Inflammatory macrophage treated with lipopolysaccharide for 4 hours (primary cell): ENCODE results near the gene CSTB.

Experiments
- DNase-seq: peaks from one replicate; pipeline ENCODE4 v3.0.0-alpha.2; 2020

The CSTB gene

GRCh38 chr21:43766734-43767497, 9.2 kb downstream of the CSTB start:
- no peak for DNase-seq

- no peak for DNase-seq
Measured at GRCh38 chr21:43764576-43765495, 11.3 kb downstream of the CSTB start.

DNA sequence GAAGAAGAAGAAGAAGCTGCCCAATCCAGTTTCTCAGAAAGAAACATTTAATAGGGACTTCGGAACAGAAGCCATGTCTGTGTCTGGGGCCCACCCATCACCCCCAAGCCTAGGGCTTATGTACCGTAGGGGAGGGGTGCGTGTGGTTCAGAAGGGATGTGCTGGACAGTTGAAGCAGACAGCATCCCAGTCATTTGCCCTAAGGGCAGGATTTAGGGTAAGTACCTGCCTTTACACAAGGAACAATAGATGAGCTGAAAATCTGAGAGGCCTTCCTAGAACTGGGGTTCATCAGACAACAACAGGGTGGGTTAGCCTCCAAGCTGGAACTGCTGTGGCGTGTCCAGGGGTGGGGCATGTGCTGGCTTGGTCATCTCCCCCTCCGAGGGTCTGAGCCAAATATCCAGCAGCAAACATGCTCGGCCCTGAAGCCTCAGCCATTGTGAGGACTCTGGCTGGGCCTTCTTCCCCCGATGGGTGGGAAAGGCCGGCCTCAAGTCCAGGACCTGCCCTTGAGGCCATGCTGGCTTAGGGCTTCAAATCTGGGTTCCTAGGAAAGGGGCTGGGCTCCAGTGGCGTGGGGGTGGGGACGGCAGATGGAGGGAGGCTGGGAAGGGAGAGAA, 12.1 kb downstream of the CSTB start:
- no peak for DNase-seq

DNA sequence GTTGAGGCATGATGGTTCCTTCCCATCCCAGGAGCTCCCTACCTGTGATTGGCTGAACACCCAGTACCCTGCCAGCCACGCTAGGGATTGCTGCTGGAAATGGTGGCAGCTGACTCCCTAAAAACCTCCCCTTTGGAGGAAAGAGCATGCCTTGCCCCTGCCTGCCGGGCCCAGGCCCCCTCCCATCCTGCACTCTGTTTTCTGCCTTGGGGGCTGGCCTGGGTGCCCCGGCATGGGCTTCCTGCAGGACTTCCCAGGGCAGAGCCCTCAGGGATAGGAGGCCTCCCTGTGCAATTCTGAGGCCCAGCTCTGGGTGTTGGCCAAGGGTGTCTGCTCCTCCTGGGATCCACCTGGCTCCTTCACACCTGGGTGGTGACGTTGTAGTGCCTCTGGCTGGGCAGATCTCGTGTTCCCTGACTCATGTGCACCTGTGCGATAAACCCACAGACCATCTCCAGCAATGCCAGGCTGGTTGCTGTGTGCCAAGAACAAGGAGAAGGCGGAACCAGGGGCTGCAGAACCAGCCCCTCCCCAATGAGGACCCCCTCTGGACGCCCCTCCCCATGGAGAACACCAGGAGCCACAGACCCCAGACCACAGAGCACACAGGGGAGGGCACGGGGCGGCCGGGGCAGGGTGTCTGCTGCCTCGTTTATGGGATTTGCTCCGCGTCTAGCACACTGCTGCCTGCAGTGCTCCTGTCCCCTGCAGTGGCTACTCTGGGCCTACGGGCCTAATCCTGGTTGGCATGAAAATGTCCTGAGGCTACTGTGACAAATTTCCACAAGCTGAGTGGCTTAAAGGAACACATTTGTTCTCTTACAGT, 13.6 kb downstream of the CSTB start:
- no peak for DNase-seq

- no peak for DNase-seq
Measured at GRCh38 chr21:43761886-43762285, 14.2 kb downstream of the CSTB start.

DNA sequence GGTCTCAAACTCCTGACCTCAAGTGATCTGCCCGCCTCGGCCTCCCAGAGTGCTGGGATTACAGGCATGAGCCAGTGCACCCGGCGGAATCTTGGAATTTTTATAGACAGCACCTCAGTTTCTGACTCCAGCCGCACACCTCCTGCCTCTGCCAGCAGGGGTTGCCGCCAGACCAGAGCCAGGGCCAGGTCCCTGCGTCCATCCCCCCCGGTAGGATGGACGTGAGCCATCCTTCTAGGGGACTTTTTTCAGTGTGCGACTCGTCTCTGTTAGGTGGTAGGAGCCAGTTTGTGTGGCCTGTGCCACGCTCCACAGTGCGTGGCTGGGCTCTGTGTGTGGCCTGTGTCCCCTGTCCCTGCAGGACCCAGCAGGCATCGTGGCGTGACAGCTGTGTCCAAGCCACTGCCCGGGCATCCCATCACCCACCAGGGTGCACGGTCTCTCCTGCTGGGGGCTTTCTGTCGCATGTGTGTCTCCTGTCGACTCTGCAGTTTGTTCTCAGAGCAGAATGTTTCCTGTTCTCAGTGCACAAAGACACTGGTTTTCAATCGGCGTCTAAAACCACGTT, 15.6 kb downstream of the CSTB start:
- DNase-seq: no peak

GRCh38 chr21:43759651-43760050, 16.5 kb downstream of the CSTB start:
- DNase-seq: no peak

- DNase-seq: no peak
Measured at GRCh38 chr21:43758811-43759210, 17.3 kb downstream of the CSTB start.

- DNase-seq: peak; percentile 87
Measured at GRCh38 chr21:43758111-43758641, 17.9 kb downstream of the CSTB start.

- no peak for DNase-seq
Measured at GRCh38 chr21:43757601-43758000, 18.5 kb downstream of the CSTB start.

DNA sequence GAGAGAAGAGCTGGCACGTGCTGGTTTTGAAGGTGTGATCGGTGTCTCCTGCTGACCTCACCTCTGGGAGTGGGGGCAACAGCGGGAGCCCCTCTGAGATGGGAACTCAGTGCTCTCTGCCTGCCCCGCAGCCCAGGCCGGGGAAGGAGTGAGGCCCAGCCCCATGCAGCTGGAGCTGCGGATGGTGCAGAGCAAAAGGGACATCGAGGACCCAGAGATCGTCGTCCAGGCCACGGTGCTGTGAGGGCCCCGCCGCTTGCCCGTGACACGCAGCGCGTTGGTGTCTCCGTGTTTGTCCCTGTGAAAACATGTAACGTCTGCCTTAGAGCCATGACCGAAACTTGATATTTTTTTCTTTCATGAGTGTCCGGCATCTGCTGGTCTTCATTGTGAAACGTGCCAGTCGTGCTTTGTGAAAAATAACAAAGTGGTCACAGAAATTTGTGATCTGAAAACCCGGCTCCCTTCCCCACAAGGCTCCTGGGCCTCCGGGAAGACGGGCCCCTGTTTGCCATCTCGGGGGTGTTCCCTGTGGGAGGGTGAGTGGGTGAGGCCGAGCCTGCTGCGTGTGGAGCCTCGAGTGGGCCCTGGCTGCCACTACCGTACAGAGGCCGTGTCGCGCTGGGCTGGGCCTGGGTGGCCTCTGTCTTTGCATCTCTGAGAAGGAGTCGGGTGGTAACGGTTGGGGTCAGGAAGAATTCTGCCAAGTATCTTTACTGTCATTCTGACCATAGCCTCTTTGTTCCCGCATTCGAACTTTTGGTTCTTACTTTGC, 20.1 kb downstream of the CSTB start:
- no peak for DNase-seq

DNA sequence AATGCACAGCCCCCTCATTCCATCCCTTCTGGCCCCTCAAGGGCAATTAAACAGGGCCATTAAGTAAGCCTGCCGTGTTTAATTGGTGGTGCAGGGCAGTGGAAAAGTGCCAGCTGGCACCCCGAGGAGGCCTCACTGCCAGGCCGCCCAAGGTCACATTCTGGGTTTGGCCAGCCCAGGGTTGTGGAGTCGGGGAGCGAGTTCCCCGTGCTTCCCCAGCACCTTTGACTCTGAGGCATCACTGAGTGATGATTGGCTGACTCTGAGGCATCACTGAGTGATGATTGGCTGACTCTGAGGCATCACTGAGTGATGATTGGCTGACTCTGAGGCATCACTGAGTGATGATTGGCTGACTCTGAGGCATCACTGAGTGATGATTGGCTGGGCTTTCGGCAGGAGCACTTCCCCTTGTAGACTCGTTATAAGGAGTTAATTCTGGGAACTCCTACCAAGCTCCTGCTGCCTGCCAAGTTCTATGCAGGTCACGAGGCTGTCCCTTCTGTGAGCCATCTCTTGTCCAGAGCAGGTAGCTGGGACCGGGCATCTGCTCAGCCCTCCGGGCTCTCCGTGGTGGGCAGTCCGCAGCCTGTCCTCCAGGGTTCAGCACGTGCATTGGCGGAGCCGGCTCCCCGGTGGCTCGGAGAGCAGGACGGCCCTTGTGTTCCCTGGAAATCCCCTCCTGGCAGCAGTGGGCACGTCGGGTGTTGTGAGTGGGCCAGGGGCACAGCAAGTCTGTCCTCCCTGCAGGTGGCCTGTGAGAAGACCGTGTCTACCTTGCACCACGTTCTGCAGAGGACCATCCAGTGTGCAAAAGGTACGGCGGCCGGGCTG, 20.9 kb downstream of the CSTB start:
- peak; percentile 35 for DNase-seq

DNA sequence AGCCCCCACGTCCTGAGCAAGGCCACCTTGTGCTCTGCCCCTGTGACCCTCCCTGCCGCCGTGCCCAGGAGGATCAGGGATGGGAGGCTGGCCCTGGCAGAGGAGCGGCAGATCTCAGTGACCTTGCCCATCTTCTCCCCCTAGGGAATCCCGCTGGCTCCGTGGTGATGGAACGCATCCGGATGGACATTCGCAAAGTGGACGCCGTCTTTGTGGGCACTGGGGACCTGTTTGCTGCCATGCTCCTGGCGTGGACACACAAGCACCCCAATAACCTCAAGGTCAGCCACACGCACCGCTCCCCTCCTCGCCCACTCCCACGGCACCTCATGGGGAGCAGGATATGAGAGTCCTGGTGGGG, 22.7 kb downstream of the CSTB start:
- DNase-seq: no peak

DNA sequence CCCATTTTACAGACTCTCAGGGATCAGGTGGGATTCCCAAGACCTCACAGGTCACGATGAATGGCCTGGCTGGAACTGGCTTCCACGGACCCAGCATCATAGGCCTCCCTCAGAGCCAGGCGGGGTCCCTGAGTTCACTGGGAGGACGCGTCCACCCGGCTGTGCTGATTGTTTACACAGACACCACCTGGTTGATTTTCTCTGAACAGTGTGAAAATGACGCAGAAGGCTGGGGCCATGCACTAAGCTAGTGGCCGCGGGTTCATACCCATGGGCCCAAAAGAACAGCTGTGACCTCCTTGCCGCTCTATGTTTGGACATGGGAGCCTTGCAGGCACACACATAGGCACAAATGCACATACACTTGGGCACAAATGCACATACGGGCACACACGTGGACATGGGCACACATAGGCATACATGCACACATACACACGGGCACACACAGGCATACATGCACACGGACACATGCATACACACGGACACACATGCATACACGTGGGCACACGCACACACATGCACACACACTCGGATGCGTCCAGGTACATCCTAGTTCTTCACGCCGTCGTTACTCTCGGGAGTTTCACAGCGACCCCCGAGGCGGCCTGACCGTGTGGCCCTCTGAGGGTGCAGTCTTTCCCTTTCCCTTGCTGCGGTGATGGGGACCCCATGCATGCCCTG, 23.2 kb downstream of the CSTB start:
- DNase-seq: no peak

DNA sequence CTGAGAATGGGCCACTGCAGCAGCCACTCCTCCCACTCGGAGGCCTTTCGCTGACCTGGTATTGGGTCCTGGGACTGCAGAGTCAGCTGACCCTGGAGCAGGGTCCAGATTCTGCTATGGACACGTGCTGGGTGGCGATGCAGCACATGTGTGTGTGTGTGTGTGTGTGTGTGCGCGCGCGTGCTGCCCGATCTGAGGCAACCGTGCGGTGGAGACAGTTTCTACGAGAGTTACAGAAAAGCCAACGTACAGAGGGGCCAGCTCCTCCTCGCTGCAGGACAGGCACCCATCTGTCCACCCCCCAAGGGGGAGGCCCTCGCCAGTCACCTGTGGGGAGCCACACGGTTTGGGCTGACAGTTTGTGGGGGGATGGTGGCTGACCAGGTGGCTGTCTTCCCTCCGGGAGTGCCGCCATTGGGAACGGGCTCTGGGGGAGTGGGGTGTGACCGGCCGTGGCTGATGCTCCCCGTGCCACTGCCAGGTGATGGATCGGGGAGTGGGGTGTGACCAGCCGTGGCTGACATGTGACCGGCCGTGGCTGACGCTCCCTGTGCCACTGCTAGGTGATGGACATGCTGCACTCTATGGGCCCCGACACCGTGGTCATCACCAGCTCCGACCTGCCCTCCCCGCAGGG, 24.0 kb downstream of the CSTB start:
- no peak for DNase-seq

- no peak for DNase-seq
Measured at GRCh38 chr21:43750339-43751033, 25.6 kb downstream of the CSTB start.

GRCh38 chr21:43749651-43750262, 26.4 kb downstream of the CSTB start:
- DNase-seq: no peak

- no peak for DNase-seq
Measured at GRCh38 chr21:43748622-43749021, 27.5 kb downstream of the CSTB start.
